DOHH2 (cell line): ENCODE data around the gene DHRS13.

ENCODE experiments used
- EZH2phosphoT487 ChIP-seq: fragments of 200-600 bp; sonication (generic); IDR thresholded peaks from 2 replicates; pipeline ENCODE4 v1.6.1; 2017; ENCODE audit warnings: borderline replicate concordance, mild to moderate bottlenecking, antibody characterized with exemption, low read length, moderate library complexity, mixed read lengths
- TF ChIP-seq, protein P1 (sequence below): fragments of 200-600 bp; sonication (generic); IDR thresholded peaks from one replicate; pipeline ENCODE4 v1.5.1; 2014; ENCODE audit warnings: antibody characterized with exemption, mild to moderate bottlenecking, low read depth, low read length; ENCODE audit not compliant: poor library complexity, severe bottlenecking

DNA sequence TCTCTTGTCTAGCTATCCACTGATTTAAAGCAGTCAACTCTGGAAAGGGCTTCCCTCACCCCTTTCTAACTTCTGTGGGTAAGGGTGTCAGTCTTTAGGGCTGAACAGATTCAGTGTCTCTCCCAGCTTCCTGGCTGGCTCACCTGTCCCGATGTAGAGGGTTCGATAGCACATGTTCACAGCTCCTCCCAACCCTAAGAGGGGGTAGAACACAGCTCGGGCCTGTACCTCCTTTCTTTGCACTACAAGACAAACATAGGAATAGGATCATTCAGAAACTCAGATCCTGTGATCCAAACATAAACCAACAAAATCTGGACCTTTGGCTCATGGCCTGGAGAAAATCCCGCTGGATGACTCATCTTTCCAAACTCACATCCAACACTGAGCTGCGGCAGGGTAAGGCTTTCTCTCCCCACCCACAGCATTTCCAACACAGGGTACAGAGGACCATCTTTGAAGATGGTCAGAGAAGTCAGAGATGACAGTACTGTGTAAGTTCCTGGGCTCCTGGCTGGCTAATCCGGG is 5.8 kb upstream of the DHRS13 start:
- TF ChIP-seq, protein P1, sequence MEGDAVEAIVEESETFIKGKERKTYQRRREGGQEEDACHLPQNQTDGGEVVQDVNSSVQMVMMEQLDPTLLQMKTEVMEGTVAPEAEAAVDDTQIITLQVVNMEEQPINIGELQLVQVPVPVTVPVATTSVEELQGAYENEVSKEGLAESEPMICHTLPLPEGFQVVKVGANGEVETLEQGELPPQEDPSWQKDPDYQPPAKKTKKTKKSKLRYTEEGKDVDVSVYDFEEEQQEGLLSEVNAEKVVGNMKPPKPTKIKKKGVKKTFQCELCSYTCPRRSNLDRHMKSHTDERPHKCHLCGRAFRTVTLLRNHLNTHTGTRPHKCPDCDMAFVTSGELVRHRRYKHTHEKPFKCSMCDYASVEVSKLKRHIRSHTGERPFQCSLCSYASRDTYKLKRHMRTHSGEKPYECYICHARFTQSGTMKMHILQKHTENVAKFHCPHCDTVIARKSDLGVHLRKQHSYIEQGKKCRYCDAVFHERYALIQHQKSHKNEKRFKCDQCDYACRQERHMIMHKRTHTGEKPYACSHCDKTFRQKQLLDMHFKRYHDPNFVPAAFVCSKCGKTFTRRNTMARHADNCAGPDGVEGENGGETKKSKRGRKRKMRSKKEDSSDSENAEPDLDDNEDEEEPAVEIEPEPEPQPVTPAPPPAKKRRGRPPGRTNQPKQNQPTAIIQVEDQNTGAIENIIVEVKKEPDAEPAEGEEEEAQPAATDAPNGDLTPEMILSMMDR: no peak
- no peak for TF ChIP-seq EZH2phosphoT487
